ENCODE results near the gene CEND1. TPM values are rescaled to one million over a fixed set of nuclear protein-coding genes. Genes with fewer than 3 reads are reported as not detected.

The CEND1 gene
- total RNA-seq, 1 donor from 2014 or later, result not detected

- Histone ChIP-seq H3K27me3 (no peaks in the 10 kb centered on the region), H3K4me3 (no peak overlapping the region), H3K4me1 (peaks cover 53% of the 10 kb centered on the region), H3K36me3 (peaks cover 50% of the 10 kb centered on the region), H3K9me3 (no peaks in the 10 kb centered on the region), H3K27ac (no peak overlapping the region)
- ATAC-seq (no peak), DNase-seq (no peak)
- intact Hi-C loops (cut with DNase I), result no loop called here
- TF ChIP-seq CTCF (IDR thresholded peaks at IDR 0.05), result no peak
These were observed 46.8 kb upstream of the CEND1 start for GRCh38 chr11:836700-837099.

DNA sequence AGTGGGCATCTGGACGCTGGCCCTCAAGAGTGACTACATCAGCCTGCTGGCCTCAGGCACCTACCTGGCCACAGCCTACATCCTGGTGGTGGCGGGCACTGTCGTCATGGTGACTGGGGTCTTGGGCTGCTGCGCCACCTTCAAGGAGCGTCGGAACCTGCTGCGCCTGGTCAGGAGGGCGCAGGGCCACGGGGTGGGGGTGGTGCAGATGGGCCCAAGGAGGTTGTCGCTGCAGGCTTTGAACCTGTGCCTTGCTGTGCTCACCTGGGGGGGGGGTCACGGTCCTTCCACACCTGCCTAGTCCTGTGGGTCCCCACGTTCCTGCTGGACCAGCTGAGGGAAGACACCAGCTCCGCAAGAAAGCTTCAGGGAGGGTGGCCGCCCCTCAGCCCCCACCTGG, 46.4 kb upstream of the CEND1 start:
- DNase-seq (no peak), ATAC-seq (no peak)
- intact Hi-C loops (cut with DNase I), result no loop called here
- H3K36me3 ChIP-seq, result peaks cover 50% of the 10 kb centered on the region
- no peaks in the 10 kb centered on the region for H3K9me3 ChIP-seq
- H3K4me3 ChIP-seq, result no peak overlapping the region
- no peak overlapping the region for H3K27ac ChIP-seq
- H3K27me3 ChIP-seq, result no peaks in the 10 kb centered on the region
- peaks cover 52% of the 10 kb centered on the region for H3K4me1 ChIP-seq
- no peak for TF ChIP-seq CTCF (IDR thresholded peaks at IDR 0.05)

DNA sequence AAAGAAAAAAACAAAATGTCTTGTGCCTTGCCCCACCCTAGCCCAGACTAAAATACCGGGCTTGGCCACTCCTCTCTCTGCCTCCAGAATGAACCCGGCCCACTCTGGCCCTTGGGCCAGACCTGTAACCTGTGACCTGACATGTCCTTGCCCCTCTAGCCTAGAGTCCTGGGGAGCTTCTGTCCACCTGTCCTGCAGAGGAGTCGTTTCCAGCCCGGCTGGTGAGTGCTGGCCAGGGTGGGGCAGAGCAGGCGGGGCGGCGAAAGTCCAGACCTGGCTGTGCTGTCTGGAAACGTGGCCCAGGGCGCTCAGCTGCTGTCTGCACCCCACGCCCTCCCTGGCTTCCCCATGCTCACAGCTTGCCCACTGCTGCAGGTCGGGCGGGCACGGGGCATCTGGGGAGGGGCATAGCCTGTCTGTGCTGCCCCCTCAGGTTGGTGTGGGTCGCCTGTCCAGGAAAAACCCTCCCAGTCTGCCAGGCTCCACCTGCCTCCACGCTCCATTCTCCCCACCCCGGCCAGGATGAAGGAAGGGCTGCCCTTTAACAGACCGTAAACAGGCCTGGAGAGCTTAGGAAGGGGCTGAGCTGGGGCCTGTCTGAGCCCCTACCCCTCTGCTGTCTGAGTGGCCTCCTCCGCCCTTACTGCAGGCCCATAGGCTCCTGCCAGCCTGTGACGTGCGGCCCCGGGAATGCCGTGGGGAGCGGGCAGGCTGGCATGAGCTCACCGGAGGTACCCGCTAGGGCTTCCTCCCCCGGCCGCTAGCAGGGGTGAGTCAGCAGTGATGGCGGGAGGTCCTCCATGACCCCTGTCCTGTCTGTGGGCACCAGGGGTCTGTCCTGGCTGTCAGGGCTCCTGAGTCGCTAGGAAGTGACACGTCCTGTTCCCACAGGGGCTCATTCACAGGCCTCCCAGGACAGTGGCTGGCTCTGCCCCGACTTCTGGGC, 44.8 kb upstream of the CEND1 start:
- ATAC-seq (peak; percentile 65), DNase-seq (peak; percentile 91)
- no peaks in the 10 kb centered on the region for H3K9me3 ChIP-seq
- H3K4me3 ChIP-seq, result peak overlapping the region; percentile 83
- H3K36me3 ChIP-seq, result peaks cover 39% of the 10 kb centered on the region
- no peak for TF ChIP-seq CTCF (IDR thresholded peaks at IDR 0.05)
- intact Hi-C loops (cut with DNase I), result no loop called here
- peak overlapping the region; percentile 82 for H3K27ac ChIP-seq
- H3K27me3 ChIP-seq, result peaks cover 9% of the 10 kb centered on the region
- H3K4me1 ChIP-seq, result peaks cover 55% of the 10 kb centered on the region

- Histone ChIP-seq H3K36me3 (peaks cover 31% of the 10 kb centered on the region), H3K9me3 (no peaks in the 10 kb centered on the region), H3K4me3 (peak overlapping the region; percentile 83), H3K27ac (peak overlapping the region; percentile 82), H3K4me1 (peaks cover 57% of the 10 kb centered on the region), H3K27me3 (peaks cover 9% of the 10 kb centered on the region)
- no peak for TF ChIP-seq CTCF (IDR thresholded peaks at IDR 0.05)
- intact Hi-C loops (cut with DNase I), result no loop called here
- DNase-seq (no peak), ATAC-seq (no peak)
These were observed 44.0 kb upstream of the CEND1 start for GRCh38 chr11:833849-834311.

GRCh38 chr11:833114-833791, 43.4 kb upstream of the CEND1 start:
- Histone ChIP-seq H3K4me3 (peak overlapping the region; percentile 83), H3K4me1 (peaks cover 60% of the 10 kb centered on the region), H3K36me3 (peaks cover 25% of the 10 kb centered on the region), H3K27me3 (peaks cover 9% of the 10 kb centered on the region), H3K9me3 (no peaks in the 10 kb centered on the region), H3K27ac (peak overlapping the region; percentile 82)
- peak; percentile 28 for ATAC-seq
- TF ChIP-seq CTCF (IDR thresholded peaks at IDR 0.05), result no peak
- intact Hi-C loops (cut with DNase I), result no loop called here
- peak; percentile 86 for DNase-seq
